GM19397 (cell line): Measurements from ENCODE around the gene COA8.
"Not testable (repeated sequence)": the region's sequence is repeated elsewhere in the genome, so short reads cannot be mapped to it uniquely, and the experiment has no call there.

Experiments
- ATAC-seq: cut with Tn5 transposase; IDR thresholded peaks from one replicate; pipeline ENCODE4 v1.9.1; 2021; ENCODE audit warnings: mild to moderate bottlenecking, moderate library complexity; ENCODE audit not compliant: unreplicated experiment

COA8 gene

GRCh38 chr14:103525430-103526246 lies 37.1 kb upstream of the COA8 start:
- not testable (repeated sequence) for ATAC-seq

- no peak for ATAC-seq
These were observed 36.4 kb upstream of the COA8 start for GRCh38 chr14:103526247-103526913.

- no peak for ATAC-seq
These were observed 35.9 kb upstream of the COA8 start for GRCh38 chr14:103526914-103527248.

- peak; percentile 57 for ATAC-seq
These were observed 35.2 kb upstream of the COA8 start for GRCh38 chr14:103527408-103528145.

- ATAC-seq: no peak
These were observed 34.6 kb upstream of the COA8 start for GRCh38 chr14:103528146-103528586.

GRCh38 chr14:103528587-103529382 lies 34.0 kb upstream of the COA8 start, which contains the start of gene TRMT61A:
Gene TRMT61A, plus strand, starts transcription at chr14:103529196. Its CDS starts 783 bp downstream, at chr14:103529979.
- no peak for ATAC-seq

GRCh38 chr14:103529383-103530365 lies 33.1 kb upstream of the COA8 start:
- no peak for ATAC-seq

GRCh38 chr14:103530390-103530789 lies 32.4 kb upstream of the COA8 start:
- ATAC-seq: no peak

GRCh38 chr14:103530831-103531230 lies 31.9 kb upstream of the COA8 start:
- ATAC-seq: no peak

GRCh38 chr14:103531421-103532215 lies 31.1 kb upstream of the COA8 start:
- ATAC-seq: no peak

GRCh38 chr14:103532216-103533136 lies 30.3 kb upstream of the COA8 start:
- no peak for ATAC-seq

GRCh38 chr14:103533137-103533998 lies 29.4 kb upstream of the COA8 start:
- no peak for ATAC-seq

GRCh38 chr14:103533999-103534575 lies 28.7 kb upstream of the COA8 start:
- no peak for ATAC-seq

- ATAC-seq: no peak
These were observed 28.1 kb upstream of the COA8 start for GRCh38 chr14:103534576-103535061.

- ATAC-seq: no peak
These were observed 27.5 kb upstream of the COA8 start for GRCh38 chr14:103535081-103535890.
